B cell (primary cell): Measurements from ENCODE around the gene ARAP1.

Experiments
- CTCF ChIP-seq: fragments of 200-600 bp; IDR thresholded peaks from one replicate; pipeline ENCODE4 v1.8.0; 2022; ENCODE audit warnings: antibody characterized with exemption, mild to moderate bottlenecking
- EZH2 ChIP-seq: IDR thresholded peaks from 2 replicates; pipeline ENCODE4 v1.6.1; 2012; ENCODE audit warnings: borderline replicate concordance, low read depth, mild to moderate bottlenecking, moderate library complexity, low read length; ENCODE audit not compliant: insufficient read depth, poor library complexity, severe bottlenecking

- no peak for TF ChIP-seq CTCF
- TF ChIP-seq EZH2: no peak
Observed at GRCh38 chr11:72681226-72682153, 70.7 kb downstream of the ARAP1 start.
